ENCODE data around the gene PPARD.

DNA sequence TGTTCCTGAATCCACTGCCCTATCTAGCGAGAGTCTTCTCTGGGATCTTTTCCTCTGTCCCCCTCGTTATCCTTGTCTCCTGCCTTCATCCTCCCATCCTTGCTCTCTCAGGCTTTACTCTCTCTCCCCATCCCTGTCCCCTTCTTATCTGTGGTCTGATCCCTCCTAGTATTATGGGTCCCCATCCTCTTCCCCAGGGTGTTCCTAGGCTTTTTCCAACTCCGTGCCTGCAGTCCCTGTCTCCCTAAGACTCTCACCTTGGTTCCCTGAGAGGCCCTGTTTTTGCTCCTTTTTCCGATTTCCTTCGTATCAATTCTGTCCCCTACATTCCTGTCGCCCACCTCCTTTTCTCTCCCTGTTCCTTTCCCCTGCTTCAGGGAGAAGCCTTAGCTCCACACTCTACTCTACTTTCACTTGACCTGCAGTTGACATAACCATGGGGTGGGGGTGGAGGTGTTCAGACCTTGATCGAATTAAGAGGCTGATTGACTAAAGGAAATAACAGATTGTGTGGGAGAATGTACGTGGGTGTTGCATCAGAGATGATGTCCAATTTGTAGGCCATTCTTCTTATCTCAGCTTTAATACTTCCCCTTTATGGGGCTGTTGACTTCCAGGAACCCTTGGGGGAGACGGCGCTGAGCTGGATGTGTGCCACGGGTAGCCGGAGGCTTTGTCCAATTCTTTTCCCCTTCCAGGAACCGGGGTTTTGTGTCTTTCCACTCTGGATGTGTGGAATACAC, 905 bp downstream of the PPARD start:
- TF ChIP-seq DPF2 (CRISPR knock-in tag; IDR thresholded peaks at IDR 0.05; ENCODE audit: borderline replicate concordance, low read depth) (no peak), SIN3A (IDR thresholded peaks at IDR 0.05; ENCODE audit: borderline replicate concordance, low read depth, low read length) (no peak; the same call in 1 of the 2 replicates), NFIC (IDR thresholded peaks at IDR 0.05; ENCODE audit: low read length) (no peak), NR2C2 (CRISPR knock-in tag; IDR thresholded peaks at IDR 0.05; ENCODE audit: borderline replicate concordance) (no peak), ZNF253 (CRISPR knock-in tag; IDR thresholded peaks at IDR 0.05; ENCODE audit: borderline replicate concordance) (no peak), HDAC2 (CRISPR knock-in tag; IDR thresholded peaks at IDR 0.05) (no peak), U2AF2 (IDR thresholded peaks at IDR 0.05; ENCODE audit: low read depth, low read length) (no peak), GFI1 (CRISPR knock-in tag; IDR thresholded peaks at IDR 0.05; ENCODE audit: borderline replicate concordance) (no peak), TFE3 (CRISPR knock-in tag; IDR thresholded peaks at IDR 0.05) (no peak)
- TF ChIP-seq, protein P1, sequence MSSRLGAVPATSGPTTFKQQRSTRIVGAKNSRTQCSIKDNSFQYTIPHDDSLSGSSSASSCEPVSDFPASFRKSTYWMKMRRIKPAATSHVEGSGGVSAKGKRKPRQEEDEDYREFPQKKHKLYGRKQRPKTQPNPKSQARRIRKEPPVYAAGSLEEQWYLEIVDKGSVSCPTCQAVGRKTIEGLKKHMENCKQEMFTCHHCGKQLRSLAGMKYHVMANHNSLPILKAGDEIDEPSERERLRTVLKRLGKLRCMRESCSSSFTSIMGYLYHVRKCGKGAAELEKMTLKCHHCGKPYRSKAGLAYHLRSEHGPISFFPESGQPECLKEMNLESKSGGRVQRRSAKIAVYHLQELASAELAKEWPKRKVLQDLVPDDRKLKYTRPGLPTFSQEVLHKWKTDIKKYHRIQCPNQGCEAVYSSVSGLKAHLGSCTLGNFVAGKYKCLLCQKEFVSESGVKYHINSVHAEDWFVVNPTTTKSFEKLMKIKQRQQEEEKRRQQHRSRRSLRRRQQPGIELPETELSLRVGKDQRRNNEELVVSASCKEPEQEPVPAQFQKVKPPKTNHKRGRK (CRISPR knock-in tag; IDR thresholded peaks at IDR 0.05) = no peak
- TF ChIP-seq, protein P2, sequence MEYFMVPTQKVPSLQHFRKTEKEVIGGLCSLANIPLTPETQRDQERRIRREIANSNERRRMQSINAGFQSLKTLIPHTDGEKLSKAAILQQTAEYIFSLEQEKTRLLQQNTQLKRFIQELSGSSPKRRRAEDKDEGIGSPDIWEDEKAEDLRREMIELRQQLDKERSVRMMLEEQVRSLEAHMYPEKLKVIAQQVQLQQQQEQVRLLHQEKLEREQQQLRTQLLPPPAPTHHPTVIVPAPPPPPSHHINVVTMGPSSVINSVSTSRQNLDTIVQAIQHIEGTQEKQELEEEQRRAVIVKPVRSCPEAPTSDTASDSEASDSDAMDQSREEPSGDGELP (IDR thresholded peaks at IDR 0.05; ENCODE audit: borderline replicate concordance, low read depth) = no peak

Data from HepG2 (cell line).